GM18867 (cell line): ENCODE data around the gene SPRY4.
A peak's percentile ranks its signal among the peaks of the same experiment; 100 is the strongest.
"Not testable (repeated sequence)": the region's sequence is repeated elsewhere in the genome, so short reads cannot be mapped to it uniquely, and the experiment has no call there.

Source experiments
- ATAC-seq: cut with Tn5 transposase; IDR thresholded peaks from one replicate; pipeline ENCODE4 v1.9.1; 2021; ENCODE audit warnings: mild to moderate bottlenecking, moderate library complexity; ENCODE audit not compliant: unreplicated experiment

SPRY4 gene

DNA sequence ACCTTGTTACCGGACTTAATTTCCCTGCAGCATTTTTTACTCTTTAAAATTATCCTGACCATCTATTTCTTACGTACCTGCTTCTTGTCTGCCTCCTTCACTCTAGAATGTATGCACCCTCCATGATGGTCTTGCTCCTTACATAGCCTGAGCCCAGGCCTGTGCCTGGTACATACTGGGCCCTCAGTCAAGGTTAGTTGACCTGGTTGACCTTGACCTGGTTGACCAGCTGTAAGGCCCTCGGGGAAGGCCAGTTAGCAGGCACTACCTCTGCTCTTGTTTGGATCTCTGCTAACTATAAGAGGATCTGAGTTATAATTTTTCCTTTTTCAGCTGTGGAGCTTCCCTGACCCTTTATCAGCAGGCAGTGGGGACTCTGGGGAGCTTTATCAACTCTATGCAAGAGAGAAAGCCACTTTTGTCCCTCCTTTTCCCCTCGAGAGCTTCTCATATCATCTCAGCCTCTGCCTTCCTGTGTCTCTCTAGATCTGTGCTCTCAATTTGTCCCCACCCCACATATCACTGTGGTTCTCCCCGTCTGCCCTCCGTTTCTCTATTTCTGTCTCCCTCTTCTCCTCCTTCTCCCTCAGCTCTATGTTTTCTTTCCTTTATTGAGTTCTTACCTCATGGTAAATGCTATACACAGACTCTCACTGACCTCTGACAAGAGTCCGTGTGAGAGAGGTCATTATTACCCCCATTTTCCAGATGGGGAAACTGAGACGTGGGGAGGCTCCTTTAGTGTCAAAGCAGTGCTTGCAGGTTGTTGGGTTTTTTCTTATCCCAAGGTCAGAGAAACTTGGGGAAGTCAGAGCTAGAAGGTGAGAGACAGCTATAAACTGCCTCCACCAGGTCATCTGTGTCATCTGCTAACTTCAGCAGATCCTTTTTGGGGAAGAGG, 28.6 kb downstream of the SPRY4 start:
- no peak for ATAC-seq

DNA sequence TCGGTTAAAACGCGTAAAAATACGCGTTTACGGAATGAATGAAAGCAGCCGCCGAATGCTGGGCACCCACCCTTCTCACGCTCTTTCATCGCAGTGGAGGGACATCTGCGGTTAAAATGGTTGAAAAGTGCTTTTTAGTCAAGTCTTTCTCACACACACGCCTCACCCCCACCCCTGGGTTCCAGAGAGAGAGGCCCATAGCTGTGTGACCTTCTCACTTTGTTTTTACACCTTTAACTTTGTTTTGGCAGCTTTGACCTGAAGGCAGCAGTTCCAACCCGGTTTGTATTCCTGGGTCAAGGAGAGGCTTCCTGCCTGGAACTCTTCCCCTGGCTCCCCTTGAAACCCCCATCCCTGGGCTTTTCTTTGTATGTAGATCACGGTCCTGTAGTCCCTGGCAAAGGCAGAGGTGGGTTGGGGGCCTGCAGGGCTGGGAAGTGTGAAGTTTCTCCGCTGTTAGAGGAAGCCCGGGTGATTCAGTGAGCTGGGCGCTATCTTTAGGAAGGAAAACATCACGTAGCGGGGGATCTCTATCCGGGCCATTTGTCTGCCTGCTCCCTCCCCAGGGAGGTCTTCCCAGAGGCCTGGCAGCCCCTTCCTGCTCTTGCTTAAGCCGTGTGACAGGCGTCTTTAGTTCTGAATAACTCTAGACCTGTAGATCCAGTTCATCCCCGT, 29.6 kb downstream of the SPRY4 start:
- no peak for ATAC-seq

DNA sequence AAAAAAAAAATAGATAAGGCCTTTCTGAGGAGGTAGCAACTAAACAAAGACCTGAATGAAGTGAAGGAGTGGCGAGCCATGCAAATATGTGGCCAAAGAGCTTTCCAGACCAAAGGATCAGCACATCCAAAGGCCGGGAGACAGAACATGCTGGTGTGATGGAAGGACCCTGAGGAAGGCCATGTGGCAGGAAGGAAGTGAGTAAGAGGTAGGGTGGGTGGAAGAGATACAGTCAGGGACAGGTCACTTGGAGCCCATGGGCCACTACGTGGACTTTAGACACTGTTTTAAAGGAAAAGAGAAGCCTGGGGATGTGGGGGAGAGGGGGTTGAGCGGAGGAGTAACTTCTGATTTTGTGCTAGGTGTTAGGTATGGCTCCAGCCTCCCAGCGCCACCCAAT, 31.3 kb downstream of the SPRY4 start:
- ATAC-seq, result no peak

DNA sequence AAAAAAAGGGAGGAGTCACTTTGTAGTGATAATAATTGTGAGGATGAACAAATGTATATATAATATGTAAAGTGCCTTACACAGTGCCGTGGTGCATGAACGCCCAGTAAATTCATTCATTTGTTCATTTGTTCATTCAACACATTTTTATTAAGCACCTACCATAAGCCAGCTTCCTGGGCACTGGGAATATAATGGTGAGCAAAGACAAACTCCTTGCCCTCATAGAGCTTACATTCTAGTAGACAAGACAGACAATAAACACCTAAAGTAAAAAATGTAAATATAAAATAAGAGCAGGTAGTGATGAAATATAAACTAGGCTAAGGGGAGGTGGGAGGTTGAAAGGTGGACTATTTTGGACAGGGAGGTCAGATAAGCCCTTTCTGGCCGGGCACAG, 32.0 kb downstream of the SPRY4 start:
- no peak for ATAC-seq

DNA sequence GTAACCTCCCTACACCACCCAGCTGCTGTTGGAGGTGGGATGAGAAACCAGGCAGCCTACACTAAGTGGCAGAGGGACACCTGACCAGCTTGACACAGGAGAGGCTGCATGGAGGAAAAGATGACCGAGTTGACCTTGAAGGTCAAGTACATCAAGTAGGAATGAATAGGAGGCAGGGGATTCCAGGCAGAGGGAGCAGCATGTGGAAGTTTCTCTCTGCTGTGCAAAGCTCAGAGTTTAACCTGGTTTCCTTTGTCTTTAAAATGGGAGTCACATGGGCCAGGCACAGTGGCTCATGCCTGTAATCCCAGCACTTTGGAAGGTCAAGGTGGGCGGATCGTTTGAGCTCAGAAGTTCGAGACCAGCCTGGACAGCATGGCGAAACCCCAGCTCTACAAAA, 32.6 kb downstream of the SPRY4 start:
- no peak for ATAC-seq

DNA sequence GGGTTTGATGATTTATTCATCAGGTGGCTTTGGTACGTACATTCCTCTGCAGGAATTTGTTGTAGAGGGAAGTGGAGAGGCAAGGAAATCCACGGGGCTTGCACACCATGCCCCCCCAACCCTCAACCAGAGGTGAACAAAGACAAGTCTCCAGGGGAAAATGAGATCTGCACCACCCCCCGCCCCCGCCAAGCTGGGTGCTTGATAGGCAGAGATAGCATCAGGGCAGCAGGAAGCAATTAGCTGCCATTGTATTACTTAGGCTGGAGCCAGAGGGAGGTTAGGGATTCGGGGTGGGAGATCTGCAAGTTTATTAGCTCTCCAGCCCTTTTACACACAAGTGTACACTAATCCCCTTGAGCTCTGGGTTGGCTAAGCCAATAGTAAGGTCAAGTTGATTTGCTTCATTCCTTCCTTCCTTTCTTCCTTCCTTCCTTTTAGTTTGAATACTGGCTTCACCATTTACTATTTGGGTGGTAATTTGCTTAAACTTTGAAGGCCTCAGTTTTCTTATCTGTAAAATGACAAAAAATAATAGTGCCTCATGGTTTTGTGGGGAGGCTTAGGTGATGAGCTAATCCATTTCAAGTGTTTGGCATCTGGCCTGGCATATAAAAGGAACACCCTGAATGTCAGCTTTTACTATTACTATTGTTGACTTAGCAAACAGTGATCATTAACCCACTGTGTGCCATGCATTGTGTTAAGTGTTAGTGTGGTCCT, 34.1 kb downstream of the SPRY4 start:
- ATAC-seq, result no peak

DNA sequence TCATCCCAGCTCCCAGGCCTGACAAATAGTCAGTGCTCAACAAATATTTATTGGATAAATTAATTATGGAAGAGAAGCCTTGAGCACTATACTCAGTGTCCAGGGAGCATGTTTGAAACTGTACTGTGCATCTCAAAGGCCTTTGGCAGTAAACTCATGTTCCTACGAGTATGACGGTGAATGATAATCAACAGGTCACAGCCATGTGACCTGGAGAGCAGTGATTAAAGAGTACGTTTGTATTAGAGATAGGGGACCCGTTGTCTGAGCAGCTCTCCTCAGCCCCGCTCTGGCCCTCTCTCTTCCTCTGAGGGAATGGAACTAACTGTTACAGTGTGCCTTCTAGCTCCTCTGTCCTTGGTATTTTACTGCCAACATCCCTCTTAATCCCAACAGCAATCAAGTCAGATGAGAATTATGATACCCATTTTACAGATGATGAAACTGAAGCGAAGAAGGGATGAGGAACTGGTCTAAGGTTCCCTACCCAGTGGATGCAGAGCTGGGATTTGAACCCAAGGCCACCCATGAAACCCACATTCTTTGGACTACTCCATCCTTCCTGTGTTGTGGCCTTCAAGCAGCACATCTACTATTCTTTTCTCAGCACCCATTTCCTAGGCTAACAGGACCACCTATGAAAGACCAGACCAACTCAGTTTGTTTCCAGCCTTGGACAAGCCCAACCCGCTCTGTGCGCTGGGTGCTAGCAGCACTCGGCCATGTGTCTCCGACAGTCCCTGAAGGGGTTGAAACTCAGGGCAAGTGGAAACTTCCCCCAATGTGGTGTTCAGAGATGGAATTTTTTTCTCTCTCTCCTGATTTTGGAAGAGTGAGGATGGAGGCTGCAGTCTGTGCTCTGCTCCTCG, 34.9 kb downstream of the SPRY4 start:
- no peak for ATAC-seq

DNA sequence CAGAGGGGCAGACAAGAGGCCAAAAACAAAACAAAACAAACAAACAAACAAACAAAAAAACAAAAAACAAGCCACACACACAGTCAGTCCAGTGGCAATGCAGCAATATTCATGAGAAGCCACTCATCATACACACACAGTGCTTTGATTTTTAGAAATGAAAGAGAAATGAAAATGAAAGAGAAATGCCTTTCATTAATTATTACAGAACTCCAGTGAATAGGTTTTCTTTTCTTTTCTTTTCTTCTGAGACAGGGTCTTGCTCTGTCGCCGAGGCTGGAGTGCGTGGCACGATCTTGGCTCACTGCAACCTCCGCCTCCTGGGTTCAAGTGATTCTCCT, 36.9 kb downstream of the SPRY4 start:
- peak; percentile 69 for ATAC-seq

DNA sequence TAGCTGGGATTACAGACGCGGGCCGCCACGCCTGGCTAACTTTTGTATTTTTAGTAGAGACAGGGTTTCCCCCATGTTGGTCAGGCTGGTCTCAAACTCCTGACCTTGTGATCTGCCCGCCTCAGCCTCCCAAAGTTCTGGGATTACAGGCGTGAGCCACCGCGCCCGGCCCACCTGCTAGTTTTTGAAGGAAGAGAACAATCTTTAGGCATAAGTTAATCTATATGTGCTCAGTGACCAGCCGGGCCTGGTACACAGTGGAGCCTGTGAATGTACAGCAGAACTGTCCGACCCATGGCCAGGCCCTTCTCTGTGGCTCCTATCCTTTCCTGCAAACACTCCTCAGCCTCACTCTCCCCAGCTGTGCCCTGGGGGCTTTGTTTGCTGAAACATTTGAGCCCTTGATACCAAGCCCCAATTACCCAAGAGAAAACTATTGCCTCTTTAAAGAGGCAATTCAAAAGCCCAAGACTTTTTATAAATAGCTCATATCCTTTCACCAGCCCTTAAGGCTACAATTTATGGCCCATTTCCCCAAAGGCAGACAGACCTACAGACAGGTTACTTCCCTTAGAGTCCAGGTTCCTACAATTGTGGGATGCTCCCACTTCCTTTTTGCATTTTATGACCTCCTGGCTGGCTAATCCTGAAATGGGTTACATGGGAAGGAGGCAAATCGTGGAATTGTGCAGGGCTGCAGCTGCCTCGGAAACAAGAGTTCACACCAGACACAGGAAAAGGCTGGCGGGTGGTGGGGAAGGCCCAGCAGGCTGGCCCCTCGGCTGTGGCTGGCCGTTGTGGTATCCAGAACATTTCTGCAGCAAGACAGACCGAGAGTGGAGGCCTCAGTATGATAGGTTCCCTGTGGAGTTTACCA, 37.5 kb downstream of the SPRY4 start:
- ATAC-seq, result peak; percentile 49

DNA sequence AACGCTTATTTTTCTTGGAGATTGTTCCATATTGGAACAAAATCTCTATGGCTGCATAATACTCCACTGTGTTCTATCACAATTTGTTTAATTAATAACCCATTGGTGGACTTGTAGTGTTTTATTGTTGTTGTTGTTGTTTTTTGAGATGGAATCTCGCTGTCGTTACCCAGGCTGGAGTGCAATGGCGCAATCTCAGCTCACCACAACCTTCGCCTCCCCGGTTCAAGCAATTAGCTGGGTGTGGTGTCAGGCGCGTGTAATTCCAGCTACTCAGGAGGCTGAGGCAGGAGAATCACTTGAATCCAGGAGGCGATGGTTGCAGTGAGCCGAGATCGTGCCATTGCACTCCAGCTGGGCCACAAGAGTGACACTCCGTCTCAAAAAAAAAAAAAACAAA, 38.7 kb downstream of the SPRY4 start:
- ATAC-seq, result no peak

DNA sequence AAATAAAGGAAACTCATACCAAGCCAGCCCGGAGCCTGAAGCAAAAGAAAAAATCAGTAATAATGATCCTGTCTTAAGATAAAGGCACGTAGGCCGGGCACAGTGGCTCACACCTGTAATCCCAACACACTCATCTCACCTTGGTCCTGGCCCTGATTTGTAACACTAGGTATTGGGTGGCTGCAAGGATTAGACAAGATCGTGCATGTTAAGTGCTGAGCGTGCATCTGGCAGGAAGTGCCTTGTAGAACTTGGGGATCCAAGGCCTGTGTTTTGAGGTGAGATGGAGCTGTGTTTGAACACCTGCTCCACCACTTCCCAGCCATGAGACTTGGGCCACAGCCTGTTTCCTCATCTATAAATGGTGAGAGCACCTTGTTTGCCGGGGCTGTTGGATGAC, 41.5 kb downstream of the SPRY4 start:
- no peak for ATAC-seq

DNA sequence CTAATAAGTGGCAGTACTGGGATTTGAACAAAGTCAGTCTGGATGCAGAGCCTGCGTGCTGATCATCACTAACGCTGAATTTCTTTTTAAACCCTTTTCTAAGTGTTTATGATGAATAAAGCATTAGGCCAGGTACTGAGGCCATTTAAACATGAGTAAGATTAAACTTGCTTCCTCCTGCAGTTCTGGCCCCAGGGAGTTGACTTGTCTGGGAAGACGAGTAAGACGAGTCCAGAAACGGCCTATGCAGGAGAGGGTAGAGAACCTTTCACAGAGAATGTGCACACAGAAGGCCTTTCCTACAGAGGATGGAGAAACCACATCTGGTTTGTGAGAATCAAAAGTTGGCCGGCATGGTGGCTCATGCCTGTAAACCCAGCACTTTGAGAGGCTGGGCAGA, 42.9 kb downstream of the SPRY4 start:
- no peak for ATAC-seq

DNA sequence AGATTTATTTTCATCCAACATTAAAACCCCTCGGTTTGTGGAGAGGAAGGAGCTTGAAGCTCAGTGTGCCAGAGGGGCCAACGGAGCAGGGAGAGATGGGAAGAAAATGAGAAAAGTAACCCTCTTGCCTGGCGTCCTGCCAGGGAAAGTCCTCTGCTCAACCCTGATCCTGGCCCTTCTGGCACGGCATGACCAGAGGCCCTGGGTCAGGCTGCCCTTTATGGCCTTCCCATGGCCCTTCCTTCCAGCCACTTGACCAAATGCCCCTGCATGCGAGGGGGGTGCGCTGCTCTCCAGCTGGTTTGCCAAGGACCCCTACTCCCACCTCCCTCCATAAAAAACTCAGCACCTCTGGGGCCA, 43.8 kb downstream of the SPRY4 start:
- no peak for ATAC-seq

DNA sequence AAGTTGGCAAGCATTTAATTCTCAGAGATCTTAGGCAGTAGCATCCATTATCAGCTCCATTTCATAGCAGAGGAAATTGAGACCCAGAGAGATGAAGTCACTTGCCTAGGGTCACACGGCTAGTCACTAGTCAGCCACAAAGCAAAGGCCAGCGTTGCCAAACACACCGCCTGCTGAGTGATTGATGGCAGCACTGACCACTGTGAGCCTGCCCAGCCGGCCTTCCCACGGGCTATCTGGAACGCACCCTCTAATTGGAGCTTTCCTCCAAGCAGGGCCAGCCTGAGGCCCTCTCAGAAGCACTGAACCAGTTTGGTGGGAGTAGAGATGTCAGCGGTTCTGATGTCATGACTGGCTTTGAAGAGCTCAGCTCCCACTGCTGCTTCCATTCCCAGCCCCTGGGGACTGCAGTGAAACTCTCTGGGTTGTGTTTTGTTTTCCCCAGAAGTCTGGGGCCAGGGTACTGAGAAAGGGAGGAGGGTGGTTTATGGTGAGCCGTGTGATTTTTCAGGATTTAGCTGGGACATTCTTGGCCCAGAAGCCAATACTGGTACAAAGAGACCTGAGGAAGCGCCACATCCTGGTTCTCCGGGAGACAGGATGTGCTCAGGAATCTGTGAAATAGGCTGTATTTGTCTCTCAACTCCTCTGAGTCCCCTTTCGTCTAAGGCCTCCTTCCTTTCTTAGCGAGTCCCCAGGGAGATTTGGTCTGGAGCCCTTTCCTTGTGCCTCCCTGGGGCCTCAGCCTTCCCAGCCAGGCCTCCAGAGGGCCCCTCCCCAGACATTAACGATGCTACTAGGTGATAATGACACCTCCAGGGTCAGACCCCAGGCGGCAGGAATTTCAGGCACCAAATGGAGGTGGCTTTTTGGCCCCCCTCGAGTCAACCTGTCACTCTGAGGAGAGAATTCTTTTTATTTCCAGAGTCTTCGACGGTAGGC, 44.5 kb downstream of the SPRY4 start:
- ATAC-seq, result no peak

DNA sequence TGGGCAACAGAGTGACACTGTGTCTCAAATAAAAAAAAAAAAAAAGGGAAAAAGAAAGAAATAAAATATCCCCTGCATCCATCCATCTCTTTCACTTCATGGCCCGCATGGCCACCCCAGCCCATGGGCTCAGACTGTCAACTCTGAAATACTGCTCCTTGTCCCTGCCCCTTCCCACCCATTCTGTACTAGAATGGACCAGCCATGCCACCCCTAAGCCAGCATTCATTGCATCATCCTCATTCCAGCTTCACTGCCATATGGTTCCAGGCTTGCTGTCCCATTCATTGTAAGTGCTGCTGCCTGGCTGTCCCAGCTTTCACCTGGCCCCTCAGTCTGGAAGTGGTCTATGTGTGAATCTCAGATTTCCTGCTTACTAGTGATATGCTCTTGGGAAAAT, 46.2 kb downstream of the SPRY4 start:
- no peak for ATAC-seq

DNA sequence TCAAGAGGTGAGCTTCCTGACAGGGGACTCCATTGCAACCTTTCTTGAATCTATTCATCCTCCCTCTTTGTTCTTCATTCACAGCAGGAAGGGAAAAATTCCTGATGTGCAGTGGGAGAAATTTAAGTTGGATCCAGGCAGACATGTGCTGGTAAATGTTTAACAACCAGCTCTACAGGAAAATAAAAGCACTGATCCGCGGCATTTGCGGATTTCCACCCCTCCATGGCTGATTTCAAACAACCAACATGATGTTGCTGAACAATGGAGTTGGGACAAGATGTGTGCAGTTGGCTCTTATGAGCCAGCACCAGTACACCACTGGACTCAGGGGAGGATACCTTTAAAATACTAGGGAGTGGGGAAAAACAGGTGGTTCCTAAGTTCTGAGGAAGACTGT, 47.0 kb downstream of the SPRY4 start:
- ATAC-seq, result no peak

DNA sequence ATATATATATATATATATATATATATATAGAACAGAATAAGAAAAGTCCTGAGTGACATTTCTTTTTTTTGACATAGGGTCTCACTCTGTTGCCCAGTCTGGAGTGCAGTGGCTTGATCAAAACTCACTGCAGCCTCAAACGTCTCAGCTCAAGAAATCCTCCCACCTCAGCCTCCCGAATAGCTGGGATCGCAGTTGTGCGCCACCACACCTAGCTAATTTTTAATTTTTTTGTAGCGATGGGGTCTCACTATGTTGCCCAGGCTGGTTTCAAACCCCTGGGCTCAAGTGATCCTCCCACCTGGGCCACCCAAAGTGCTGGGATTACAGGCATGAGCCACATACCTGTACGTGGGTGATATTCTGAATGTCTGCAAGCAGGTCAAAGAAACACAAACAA, 48.3 kb downstream of the SPRY4 start:
- ATAC-seq, result no peak

DNA sequence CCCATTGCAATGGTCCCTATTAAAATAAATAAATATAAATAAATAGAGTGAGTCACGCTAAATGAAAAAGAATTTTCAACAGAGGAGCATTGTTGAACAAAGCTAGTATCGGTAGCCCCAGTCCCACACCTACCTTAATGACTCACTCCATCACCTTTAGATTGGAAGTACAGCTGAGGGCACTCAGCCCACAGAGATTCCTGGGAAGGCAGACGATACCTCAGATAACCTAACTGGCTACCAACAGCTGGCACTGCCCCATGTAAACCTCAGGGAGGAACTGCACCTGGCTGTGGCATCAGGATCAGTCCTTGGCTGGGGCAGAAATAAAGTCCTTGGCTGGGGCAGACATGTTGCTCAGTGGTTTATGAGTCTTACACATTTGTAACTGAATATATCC, 49.3 kb downstream of the SPRY4 start:
- no peak for ATAC-seq

DNA sequence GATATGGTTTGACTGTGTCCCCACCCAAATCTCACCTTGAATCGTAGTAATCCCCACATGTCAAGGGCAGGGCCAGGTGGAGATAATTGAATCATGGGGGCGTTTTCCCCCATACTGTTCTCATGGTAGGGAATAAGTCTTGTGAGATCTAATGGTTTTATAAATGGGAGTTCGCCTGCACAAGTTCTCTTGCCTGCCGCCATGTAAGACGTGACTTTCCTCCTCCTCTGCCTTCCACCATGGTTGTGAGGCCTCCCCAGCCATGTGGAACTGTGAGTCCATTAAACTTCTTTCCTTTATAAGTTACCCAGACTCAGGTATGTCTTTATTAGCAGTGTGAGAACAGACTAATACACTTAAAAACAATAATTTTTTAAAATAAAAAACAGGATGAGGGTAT, 52.2 kb downstream of the SPRY4 start:
- ATAC-seq, result not testable (repeated sequence)
